GM12878 (cell line): ENCODE measurements around the gene SLC13A3. TPM values are rescaled to one million over a fixed set of nuclear protein-coding genes. Genes with fewer than 3 reads are reported as not detected.

Experiments used
- ATAC-seq: fragments of 200-7000 bp; cut with Tn5 transposase; 3 replicates; pipeline ENCODE4 v1.9.1; 2020; ENCODE audit warnings: mild to moderate bottlenecking, moderate library complexity
- BruUV-seq: library from RNA; stranded (reverse); fragments of 400-500 nt; replicated peaks from 2 replicates; lab custom pipeline; 2021; lab: Mats Ljungman, UMichigan
- CTCF ChIA-PET: fragments of 300-600 bp; sonication (Branson Sonifier 250); formaldehyde crosslinking; extraction: SDS; loops from one replicate; lab custom pipeline; 2021; ENCODE audit warnings: inconsistent platforms; lab: Yijun Ruan, JAX
- POLR2A ChIA-PET: fragments of 350-600 bp; formaldehyde crosslinking; extraction: SDS; loops from one replicate; lab custom pipeline; 2021; ENCODE audit warnings: inconsistent platforms; lab: Charles Lee
- RAD21 ChIA-PET: fragments of 300-600 bp; sonication (Branson Sonifier 250); formaldehyde crosslinking; loops from one replicate; lab custom pipeline; 2023; ENCODE audit warnings: antibody characterized with exemption; ENCODE audit not compliant: unreplicated experiment; lab: Charles Lee
- SMC1A ChIA-PET: fragments of 300-600 bp; sonication (Branson Sonifier 250); formaldehyde crosslinking; loops from one replicate; lab custom pipeline; 2023; ENCODE audit not compliant: unreplicated experiment, uncharacterized antibody; lab: Charles Lee
- DNase-seq: peaks from one replicate; pipeline ENCODE4 v3.0.0-alpha.2; 2011; ENCODE audit warnings: low read depth, low spot score
- FAIRE-seq: peaks from 3 replicates; lab custom pipeline; 2011; peaks lifted over from hg19 to GRCh38; lab: Jason Lieb, UNC
- H2AFZ ChIP-seq: 2 replicates; pipeline ENCODE4 v1.6.0; 2011; ENCODE audit warnings: low read depth, low read length, control low read depth; ENCODE audit not compliant: control insufficient read depth
- H3K27ac ChIP-seq: 2 replicates; pipeline ENCODE4 v1.5.1; 2011; ENCODE audit warnings: control low read depth; ENCODE audit not compliant: control insufficient read depth, insufficient read depth
- H3K27me3 ChIP-seq, 2 experiments: replicated peaks in 1 of 2; 2 replicates each; pipeline versions ENCODE4 v1.6.0 to v1.6.1; 2011; ENCODE audit warnings: low read length in 1 of 2; ENCODE audit not compliant: control insufficient read depth in 2 of 2, insufficient read depth in 2 of 2
- H3K36me3 ChIP-seq, 2 experiments: 2 replicates each; pipeline ENCODE4 v1.5.1; 2011; ENCODE audit warnings: low read length in 1 of 2; ENCODE audit not compliant: control insufficient read depth in 2 of 2, insufficient read depth in 2 of 2
- H3K4me1 ChIP-seq: 2 replicates; pipeline ENCODE4 v1.6.1; 2011; ENCODE audit warnings: mild to moderate bottlenecking, low read length, moderate library complexity, mixed read lengths; ENCODE audit not compliant: control insufficient read depth, insufficient read depth
- H3K4me2 ChIP-seq: 2 replicates; pipeline ENCODE4 v1.6.0; 2011; ENCODE audit warnings: control low read depth; ENCODE audit not compliant: control insufficient read depth, insufficient read depth
- H3K4me3 ChIP-seq: fragments of 200-600 bp; sonication (generic); 2 replicates; pipeline ENCODE4 v1.5.1; 2016
- H3K79me2 ChIP-seq: 2 replicates; pipeline ENCODE4 v1.6.0; 2011; ENCODE audit warnings: low read length; ENCODE audit not compliant: control insufficient read depth, insufficient read depth
- H3K9ac ChIP-seq: 2 replicates; pipeline ENCODE4 v1.8.0; 2011; ENCODE audit warnings: low read length, control low read depth, mixed read lengths; ENCODE audit not compliant: control insufficient read depth, insufficient read depth
- H3K9me3 ChIP-seq: replicated peaks from 3 replicates; pipeline ENCODE4 v1.5.1; 2011; ENCODE audit warnings: mild to moderate bottlenecking, low read length; ENCODE audit not compliant: control insufficient read depth, insufficient read depth
- H4K20me1 ChIP-seq: 2 replicates; pipeline ENCODE4 v1.6.0; 2011; ENCODE audit not compliant: control insufficient read depth, insufficient read depth
- EZH2 ChIP-seq: IDR thresholded peaks from 2 replicates; pipeline ENCODE4 v1.6.1; 2012; ENCODE audit warnings: low read depth, mild to moderate bottlenecking, control low read depth, inconsistent platforms, low read length, borderline replicate concordance; ENCODE audit not compliant: control insufficient read depth
- FOXM1 ChIP-seq: IDR thresholded peaks from 2 replicates; pipeline ENCODE4 v1.6.1; 2012; ENCODE audit warnings: low read depth, mild to moderate bottlenecking, inconsistent platforms, low read length, moderate library complexity
- HDGF ChIP-seq: fragments of 450-650 bp; IDR thresholded peaks from 2 replicates; pipeline ENCODE4 v1.6.1; 2016; ENCODE audit warnings: antibody characterized with exemption
- POLR2AphosphoS2 ChIP-seq: IDR thresholded peaks from 2 replicates; pipeline ENCODE4 v1.6.1; 2011; ENCODE audit warnings: low read depth, mild to moderate bottlenecking, low read length, improper control_type of control experiment, moderate library complexity
- WGBS: methylation state at CpG from one replicate; pipeline ENCODE4 v1.1.6; 2016; ENCODE audit warnings: low lambda C conversion rate; ENCODE audit not compliant: insufficient replicate concordance, insufficient coverage; ENCODE audit errors: missing lambda C conversion rate; 5-methylcytosine and 5-hydroxymethylcytosine counted together
- in situ Hi-C: fragments of 300-500 bp; cut with MboI; formaldehyde crosslinking; loops from 9 replicates; pipeline ENCODE4 v1.14.3; 2018; ENCODE audit warnings: mixed read lengths
- intact Hi-C: fragments of 100-400 bp; cut with micrococcal nuclease; formaldehyde crosslinking; loops from one replicate; pipeline ENCODE4 v1.14.2; 2022; ENCODE audit not compliant: unreplicated experiment
- polyA plus RNA-seq, 11 experiments: library from polyadenylated mRNA; depleted of rRNA in 4 of 11; unstranded in 6 of 11; stranded (reverse) in 5 of 11; fragments of >200 nt; fragmentation: Nextera tagmentation in 4 of 11; fragmentation: Illumina TruSeq in 1 of 11; extraction: Ambion mirVana in 4 of 11; extraction: Trizol in 1 of 11; gene quantifications; 1 replicate in 1 of 11; 2 replicates in 10 of 11; pipeline versions ENCODE4 v1.2.1 to v1.2.3, GENCODE V29; 2011 to 2016; ENCODE audit warnings: inconsistent platforms in 2 of 11, missing spikeins in 2 of 11, low read depth in 1 of 11
- total RNA-seq, 4 experiments: library from RNA; depleted of rRNA in 3 of 4; stranded (reverse); fragments of >200 nt in 3 of 4; fragmentation: Illumina TruSeq in 1 of 4; extraction: Trizol in 1 of 4; gene quantifications; 2 replicates each; pipeline versions ENCODE4 v1.2.1 to v1.2.3, GENCODE V29; 2013 to 2021
- TF ChIP-seq, protein P1 (sequence below): fragments of 450-650 bp; IDR thresholded peaks from 2 replicates; pipeline ENCODE4 v1.6.1; 2016; ENCODE audit warnings: mild to moderate bottlenecking, moderate library complexity, borderline replicate concordance
- TF ChIP-seq, protein P2 (sequence below): IDR thresholded peaks from 2 replicates; pipeline ENCODE4 v1.6.1; 2011; ENCODE audit warnings: borderline replicate concordance, low read depth, mild to moderate bottlenecking, moderate library complexity, low read length; ENCODE audit not compliant: insufficient read depth, poor library complexity, severe bottlenecking
- TF ChIP-seq, protein P3 (sequence below): IDR thresholded peaks from 2 replicates; pipeline ENCODE4 v1.6.1; 2011; ENCODE audit warnings: low read depth, mild to moderate bottlenecking, low read length, moderate library complexity, borderline replicate concordance; ENCODE audit errors: extremely low read depth

Gene SLC13A3
- total and polyA plus RNA-seq, 10 of the 15 experiments (the other 5 are each of a cell fraction or from before 2014, with no cell fraction given), result 0.03 to 0.76 (median 0.07) TPM; not detected in 4

DNA sequence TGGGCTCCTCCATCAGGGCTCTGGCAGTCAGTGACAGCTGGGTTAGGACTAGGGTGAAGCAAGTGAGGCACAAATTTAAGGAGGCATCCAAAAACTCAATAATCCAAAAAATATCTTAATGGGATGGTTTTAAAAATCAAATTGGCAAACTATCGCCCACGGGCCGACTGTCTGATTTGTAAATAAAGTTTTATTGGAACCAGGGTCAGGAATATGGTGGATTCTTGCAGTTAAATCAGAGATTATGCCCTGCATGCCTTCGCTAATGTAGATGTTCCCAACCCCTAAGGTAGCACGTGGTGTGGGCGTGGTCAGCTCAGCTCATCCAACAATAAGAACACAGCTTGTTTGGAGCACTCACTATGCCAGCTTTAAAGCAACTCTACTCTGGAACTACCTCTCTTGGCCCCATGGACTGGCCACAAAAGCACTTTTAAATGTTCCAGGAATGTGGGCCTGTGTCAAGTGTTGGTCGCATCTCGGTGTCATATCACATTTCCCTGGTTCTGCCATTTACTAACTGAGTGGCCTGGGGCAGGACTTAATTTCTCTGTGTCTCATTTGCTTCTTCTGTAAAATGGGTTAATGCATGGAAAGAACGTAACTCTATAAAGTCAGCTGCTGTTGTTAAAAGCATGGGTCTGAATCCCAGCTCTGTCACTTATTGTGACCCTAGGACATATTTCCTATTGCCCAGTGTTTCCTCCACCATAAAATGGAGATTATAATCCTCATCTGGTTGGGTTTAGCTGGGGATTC lies 31.0 kb upstream of the SLC13A3 start:
- FAIRE-seq, result no peak
- Histone ChIP-seq H3K27ac (no peak overlapping the region), H3K9me3 (no peaks in the 10 kb centered on the region), H3K79me2 (peaks cover 16% of the 10 kb centered on the region), H3K4me2 (no peak overlapping the region), H2AFZ (no peak overlapping the region), H4K20me1 (peaks cover 6% of the 10 kb centered on the region; the same call in 1 of the 2 replicates), H3K4me1 (peaks cover 13% of the 10 kb centered on the region), H3K27me3 (no peaks in the 10 kb centered on the region), H3K9ac (no peak overlapping the region), H3K36me3 (peaks cover 0 to 11% of the 10 kb centered on the region in 2 experiments; a peak in 1 of 4 replicates), H3K4me3 (no peak overlapping the region)
- in situ Hi-C loops, result loop anchor here (5.0 to 10.0 kb wide), 2 partner anchors 127 to 160 kb away; partner anchors contain the start of gene OCSTAMP
- no peak for DNase-seq
- BruUV-seq, result no TSS peak
- RAD21 ChIA-PET, result interaction anchor here (1.7 to 4.0 kb wide), 3 partner anchors 130 to 160 kb away, joined by 4 to 19 read pairs (median 9); no protein-coding TSS in a partner anchor
- ATAC-seq, result no peak
- 97% methylated on average over 9 of the region's 9 CpGs for WGBS
- POLR2A ChIA-PET, result no interaction called here
- TF ChIP-seq FOXM1, result no peak
- no peak for TF ChIP-seq EZH2
- TF ChIP-seq, protein P1, sequence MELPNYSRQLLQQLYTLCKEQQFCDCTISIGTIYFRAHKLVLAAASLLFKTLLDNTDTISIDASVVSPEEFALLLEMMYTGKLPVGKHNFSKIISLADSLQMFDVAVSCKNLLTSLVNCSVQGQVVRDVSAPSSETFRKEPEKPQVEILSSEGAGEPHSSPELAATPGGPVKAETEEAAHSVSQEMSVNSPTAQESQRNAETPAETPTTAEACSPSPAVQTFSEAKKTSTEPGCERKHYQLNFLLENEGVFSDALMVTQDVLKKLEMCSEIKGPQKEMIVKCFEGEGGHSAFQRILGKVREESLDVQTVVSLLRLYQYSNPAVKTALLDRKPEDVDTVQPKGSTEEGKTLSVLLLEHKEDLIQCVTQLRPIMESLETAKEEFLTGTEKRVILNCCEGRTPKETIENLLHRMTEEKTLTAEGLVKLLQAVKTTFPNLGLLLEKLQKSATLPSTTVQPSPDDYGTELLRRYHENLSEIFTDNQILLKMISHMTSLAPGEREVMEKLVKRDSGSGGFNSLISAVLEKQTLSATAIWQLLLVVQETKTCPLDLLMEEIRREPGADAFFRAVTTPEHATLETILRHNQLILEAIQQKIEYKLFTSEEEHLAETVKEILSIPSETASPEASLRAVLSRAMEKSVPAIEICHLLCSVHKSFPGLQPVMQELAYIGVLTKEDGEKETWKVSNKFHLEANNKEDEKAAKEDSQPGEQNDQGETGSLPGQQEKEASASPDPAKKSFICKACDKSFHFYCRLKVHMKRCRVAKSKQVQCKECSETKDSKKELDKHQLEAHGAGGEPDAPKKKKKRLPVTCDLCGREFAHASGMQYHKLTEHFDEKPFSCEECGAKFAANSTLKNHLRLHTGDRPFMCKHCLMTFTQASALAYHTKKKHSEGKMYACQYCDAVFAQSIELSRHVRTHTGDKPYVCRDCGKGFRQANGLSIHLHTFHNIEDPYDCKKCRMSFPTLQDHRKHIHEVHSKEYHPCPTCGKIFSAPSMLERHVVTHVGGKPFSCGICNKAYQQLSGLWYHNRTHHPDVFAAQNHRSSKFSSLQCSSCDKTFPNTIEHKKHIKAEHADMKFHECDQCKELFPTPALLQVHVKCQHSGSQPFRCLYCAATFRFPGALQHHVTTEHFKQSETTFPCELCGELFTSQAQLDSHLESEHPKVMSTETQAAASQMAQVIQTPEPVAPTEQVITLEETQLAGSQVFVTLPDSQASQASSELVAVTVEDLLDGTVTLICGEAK, result peak; percentile 47
- TF ChIP-seq, protein P2, sequence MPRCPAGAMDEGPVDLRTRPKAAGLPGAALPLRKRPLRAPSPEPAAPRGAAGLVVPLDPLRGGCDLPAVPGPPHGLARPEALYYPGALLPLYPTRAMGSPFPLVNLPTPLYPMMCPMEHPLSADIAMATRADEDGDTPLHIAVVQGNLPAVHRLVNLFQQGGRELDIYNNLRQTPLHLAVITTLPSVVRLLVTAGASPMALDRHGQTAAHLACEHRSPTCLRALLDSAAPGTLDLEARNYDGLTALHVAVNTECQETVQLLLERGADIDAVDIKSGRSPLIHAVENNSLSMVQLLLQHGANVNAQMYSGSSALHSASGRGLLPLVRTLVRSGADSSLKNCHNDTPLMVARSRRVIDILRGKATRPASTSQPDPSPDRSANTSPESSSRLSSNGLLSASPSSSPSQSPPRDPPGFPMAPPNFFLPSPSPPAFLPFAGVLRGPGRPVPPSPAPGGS, result no peak
- no peak for TF ChIP-seq HDGF
- TF ChIP-seq, protein P3, sequence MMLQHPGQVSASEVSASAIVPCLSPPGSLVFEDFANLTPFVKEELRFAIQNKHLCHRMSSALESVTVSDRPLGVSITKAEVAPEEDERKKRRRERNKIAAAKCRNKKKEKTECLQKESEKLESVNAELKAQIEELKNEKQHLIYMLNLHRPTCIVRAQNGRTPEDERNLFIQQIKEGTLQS, result no peak
- TF ChIP-seq POLR2AphosphoS2, result no peak
- SMC1A ChIA-PET, result interaction anchor here (0.7 to 5.3 kb wide), 12 partner anchors 12 to 160 kb away, joined by 3 to 43 read pairs (median 4); partner anchors contain the start of gene OCSTAMP
- CTCF ChIA-PET, result interaction anchor here (1.2 to 11.6 kb wide), 11 partner anchors 11 to 161 kb away, joined by 3 to 114 read pairs (median 4); no protein-coding TSS in a partner anchor
- intact Hi-C loops, result loop anchor here (5.0 kb wide), 1 partner anchor 140 kb away; no protein-coding TSS in a partner anchor
